HG03432 (cell line): ENCODE data around the gene NOB1.

Experiments used
- ATAC-seq: cut with Tn5 transposase; IDR thresholded peaks from one replicate; pipeline ENCODE4 v1.9.1; 2021; ENCODE audit warnings: mild to moderate bottlenecking, moderate library complexity; ENCODE audit not compliant: unreplicated experiment

NOB1 gene

DNA sequence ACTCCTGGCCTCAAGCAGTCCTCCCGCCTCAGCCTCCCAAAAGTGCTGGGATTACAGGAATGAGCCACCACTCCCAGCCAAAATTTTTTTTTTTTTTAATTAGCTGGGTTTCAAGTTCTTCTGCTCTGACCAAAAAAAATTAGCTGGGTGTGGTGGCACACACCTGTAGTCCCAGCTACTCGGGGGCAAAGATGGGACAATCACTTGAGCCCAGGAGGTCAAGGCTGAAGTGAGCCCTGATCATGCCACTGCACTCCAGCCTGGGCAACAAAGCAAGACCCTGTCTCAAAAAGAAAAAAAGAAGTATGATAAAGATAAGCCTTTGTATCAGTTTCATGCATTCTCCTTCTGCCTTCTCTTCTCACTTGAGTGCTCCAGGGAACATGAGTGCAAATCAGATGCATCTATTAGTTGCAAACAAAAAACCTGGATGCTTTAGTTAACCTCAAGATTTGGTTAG is 30.3 kb downstream of the NOB1 start:
- no peak for ATAC-seq

DNA sequence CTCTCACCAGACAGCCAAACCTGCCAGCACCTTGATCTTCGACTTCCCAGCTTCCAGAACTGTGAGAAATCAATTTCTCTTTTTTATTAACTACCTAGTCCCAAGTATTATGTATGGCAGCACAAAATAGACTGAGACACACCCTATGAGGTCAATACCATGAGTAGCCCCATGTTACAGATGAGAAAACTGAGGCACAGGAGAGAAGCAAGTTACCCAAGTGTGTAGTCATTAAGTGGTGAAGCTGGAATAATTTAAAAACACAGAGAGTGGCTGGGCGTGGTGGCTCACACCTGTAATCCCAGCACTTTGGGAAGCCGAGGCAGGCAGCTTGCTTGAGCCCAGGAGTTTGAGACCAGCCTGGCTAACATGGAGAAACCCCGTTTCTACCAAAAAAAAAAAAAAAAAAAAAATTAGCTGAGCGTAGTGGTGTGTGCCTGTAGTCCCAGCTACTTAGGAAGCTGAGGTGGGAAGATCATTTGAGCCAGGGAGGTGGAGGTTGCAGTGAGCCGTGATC is 33.2 kb downstream of the NOB1 start:
- ATAC-seq, result no peak

- ATAC-seq, result no peak
These were observed 33.8 kb downstream of the NOB1 start for GRCh38 chr16:69720822-69721430.

DNA sequence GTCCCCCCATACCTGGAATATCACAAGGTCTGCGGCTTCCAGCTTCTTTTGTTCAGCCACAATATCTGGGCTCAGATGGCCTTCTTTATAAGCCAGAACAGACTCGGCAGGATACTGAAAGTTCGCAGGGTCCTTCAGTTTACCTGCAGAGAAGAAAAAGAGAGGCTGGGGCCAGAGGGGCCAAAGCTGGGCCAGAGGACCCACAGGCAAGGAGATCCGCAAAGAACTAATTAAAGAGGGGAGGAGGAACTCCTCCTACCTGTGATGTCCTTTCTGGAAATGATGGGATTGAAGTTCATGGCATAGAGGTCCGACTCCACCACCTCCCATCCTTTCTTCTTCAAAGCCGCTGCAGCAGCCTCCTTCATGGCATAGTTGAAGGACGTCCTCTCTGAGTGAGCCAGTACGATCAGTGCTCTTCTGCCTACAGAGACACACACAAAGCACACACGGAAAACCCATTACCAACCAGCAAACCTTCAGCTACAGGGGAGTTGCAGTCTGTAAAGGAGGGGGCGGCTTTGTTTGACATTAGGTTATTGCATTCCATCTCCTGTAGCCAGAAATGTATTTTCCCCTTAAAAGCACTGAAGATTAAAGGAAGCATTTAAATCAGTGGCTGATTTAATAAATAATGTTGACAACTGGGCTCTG is 36.5 kb downstream of the NOB1 start:
- no peak for ATAC-seq

GRCh38 chr16:69717066-69717465 is 37.7 kb downstream of the NOB1 start:
- ATAC-seq, result no peak

DNA sequence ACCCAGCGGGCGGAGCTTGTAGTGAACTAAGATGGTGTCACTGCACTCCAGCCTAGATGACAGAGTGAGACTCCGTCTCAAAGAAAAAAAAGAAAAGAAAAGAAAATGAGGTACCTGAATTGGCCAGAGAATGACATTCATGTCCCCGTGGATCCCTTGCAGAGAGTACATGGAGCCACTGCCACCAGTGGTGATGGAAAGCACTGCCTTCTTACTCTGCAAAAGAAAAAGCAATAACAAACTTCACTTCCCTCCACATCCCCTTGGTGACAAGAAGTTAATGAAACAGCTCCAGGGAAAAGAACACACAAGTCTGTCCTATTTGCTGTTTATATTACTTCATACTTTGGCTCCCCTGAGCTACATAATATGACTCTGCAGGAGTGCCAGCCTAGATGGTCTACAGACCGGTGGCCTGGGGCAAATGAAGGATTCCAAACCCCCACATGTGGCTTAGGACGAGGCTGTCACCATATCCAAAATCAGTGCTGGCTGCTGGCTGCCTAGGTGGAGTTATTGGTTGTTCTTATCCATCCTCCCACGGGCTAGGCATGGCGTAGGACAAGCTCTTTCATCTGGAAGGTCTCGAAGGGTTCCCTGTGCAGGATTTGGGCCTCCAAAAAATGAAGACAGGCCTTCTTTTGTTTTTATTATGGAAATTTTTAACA is 41.7 kb downstream of the NOB1 start:
- ATAC-seq, result no peak

DNA sequence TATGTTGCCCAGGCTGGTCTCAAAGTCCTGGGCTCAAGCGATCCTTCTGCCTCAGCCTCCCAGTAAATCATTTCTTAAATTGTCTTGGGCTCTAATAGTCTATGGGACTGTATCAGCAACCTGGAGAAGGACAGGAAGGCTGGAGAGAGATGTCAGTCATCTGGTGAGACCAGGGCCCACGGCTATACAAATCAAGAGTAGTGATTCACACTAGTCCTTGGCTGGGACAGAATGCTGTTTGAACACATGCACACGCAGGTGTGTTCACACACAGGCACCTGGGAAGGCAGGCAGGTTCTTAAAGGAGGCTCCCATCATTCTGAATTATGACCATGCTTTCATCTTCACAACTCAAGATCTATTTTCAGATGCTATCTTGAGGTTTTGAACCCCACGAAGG is 42.4 kb downstream of the NOB1 start:
- ATAC-seq, result no peak

DNA sequence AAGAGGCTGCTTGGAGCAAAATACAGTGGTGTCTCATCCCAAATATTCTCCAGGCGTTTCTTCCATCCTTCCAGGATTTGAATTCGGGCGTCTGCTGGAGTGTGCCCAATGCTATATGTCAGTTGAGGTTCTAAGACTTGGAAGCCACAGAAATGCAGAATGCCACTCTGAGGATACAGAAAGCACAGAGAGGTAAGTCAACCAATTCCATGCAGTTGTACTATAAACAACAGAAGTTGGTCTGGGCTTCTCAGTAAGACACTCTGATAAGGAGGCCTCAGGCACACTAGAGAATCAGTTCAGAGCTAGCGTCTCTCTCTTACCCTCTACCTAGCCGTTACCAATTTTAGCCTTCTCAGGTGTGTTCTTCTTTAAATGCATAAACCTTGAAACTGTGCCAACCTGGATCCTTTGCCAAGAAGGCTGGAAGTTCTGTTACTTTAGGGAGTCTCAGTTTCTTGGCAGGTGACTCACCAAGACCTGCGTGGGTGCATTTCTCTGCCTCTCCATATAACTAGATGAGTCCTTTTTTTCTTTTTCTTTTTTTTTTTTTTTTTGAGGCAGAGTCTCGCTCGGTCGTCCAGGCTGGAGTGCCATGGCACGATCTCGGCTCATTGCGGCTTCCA is 43.5 kb downstream of the NOB1 start:
- no peak for ATAC-seq

GRCh38 chr16:69709456-69710084 is 45.2 kb downstream of the NOB1 start:
- no peak for ATAC-seq

- ATAC-seq, result no peak
These were observed 46.6 kb downstream of the NOB1 start for GRCh38 chr16:69707920-69708683.

DNA sequence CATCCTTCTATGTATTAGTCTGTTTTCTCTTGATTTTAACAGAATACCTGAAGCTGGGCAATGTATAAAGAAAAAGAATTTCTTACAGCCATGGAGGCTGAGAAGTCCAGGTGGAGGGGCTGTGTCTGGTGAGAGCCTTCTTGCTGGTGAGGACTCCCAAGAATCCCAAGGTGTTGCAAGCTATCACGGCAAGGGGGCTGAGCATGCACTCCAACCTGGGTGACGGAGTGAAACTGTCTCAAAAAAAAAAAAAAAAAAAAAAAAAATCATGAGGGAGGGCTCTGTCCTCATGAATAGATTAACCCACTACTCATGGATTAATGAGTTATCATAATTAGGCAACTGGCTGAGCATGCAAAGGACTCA is 47.8 kb downstream of the NOB1 start:
- no peak for ATAC-seq

DNA sequence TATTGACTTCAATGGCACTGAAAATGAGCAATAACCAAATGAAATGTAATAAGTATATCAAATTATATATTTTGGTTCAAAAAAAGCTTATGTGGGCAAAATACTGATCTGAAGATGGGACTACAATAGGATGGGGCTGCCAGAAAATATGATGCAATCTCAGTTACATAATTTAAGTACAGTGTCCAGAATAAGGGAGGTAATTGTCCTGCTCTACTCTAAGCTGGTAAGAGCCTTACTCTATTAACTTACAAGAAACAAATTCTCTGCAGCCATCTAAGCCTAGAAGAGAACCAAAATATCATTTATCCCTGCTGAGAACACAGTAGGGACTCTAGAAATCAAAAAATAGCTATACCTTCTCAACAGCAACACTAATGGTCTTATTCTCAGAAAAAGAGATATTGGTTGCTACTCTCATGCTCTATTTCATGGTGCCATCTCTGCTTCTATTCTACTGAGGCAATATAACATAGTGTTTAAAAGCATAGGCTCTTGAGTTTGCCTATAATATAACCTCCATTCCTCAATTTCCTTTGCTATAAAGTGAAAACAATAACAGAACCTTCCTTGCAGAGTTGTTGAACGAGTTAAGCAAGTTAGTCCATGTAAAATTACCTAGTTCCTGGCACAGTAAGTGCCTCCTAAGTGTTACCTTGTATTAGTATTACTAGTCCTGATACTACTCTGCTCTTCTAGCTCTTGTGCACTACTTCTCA is 48.3 kb downstream of the NOB1 start:
- ATAC-seq, result no peak

DNA sequence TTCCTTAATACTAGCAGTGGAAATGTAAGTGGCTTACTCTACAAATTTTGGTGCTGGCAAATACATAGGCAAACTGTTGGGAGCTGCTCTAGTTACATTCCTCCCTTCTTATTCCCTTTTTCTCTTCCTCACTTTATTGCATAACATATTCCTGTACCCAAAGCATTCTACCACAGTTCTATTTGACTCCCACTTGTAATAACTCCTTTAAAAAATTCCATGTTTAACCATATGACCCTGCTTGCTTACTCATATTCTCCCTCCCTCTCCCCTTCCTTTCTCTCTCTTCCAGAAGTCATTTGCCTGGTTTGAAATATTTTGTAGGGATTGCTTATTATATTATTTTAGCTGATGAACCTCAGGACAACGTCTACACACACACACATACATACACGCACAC is 51.1 kb downstream of the NOB1 start:
- no peak for ATAC-seq

DNA sequence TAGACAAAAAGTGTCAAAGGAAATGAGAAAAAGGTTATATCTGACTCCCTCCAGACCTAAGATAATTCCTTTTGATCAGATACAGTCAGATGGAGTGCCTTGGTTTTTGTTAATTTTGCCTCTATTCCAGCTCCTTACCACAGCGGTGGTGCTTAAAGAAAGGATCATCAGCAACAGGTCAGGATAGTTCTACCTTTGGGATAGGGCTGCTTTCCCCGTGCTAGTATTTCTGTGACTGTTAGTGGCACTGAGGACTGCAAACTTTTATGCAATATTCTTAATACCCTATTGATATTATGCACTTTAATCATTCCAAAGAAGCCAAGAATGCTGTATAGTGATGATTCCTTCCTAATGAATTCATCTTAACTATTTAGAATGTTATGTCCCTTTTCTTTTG is 52.9 kb downstream of the NOB1 start:
- no peak for ATAC-seq

- no peak for ATAC-seq
These were observed 53.3 kb downstream of the NOB1 start for GRCh38 chr16:69701452-69701851.

DNA sequence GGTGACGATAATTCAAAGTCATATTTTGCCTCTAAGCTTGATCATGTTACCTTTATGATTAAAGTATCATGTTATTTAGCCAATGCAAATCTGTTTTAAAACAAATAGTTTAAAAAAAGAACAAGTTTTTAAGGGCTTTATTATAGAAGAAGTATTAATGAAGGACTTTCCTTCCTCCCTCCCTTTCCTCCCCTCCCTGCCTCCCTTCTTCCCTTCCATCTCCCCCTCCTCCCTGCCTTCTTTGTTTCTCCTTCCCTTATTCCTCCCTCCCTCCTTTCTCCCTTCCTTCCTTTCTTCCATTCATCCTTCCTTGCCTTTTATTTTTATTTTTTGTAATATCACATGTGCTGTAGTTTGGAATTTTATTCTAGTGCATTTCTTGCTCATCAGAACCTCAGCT is 54.8 kb downstream of the NOB1 start:
- ATAC-seq, result no peak

DNA sequence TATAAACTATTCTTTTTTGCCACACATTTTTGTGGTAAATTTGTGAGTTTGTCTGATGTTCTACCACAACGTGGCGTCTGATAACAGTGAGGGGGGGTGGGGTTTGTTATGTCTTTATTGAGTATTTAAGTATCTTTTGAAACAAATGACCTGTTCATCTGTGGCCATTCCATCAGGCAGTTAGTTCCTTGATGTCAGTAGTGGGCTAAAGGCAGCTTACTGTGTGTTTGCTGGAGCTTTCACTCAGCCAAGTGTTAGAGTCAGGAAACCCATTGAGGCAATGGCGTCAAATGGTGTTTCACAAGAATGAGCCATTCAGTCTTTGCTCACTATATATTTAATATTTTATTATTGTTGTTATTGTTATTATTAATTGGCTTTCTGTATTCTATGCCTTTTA is 56.3 kb downstream of the NOB1 start:
- no peak for ATAC-seq

- no peak for ATAC-seq
These were observed 60.8 kb downstream of the NOB1 start for GRCh38 chr16:69693916-69694315.

GRCh38 chr16:69691980-69692911 is 62.5 kb downstream of the NOB1 start:
- ATAC-seq, result no peak
